Endothelial cell of hepatic sinusoid (primary cell): Measurements from ENCODE around the gene STAT3.
"Not testable (repeated sequence)": the region's sequence is repeated elsewhere in the genome, so short reads cannot be mapped to it uniquely, and the experiment has no call there.

Experiments used
- in situ Hi-C: cut with HindIII; loops from 2 replicates; pipeline ENCODE4 v1.10.0; 2017; ENCODE audit warnings: low sequenced_read_pairs

STAT3 gene

GRCh38 chr17:42388381-42389134, at the start of gene STAT3:
TSS of gene STAT3 (minus strand) at chr17:42388442. CDS start at chr17:42348516, 39,926 bp downstream.
- in situ Hi-C loops, result no loop called here

- in situ Hi-C loops, result no loop called here
Measured at GRCh38 chr17:42436391-42436790, 48.1 kb upstream of the STAT3 start.

DNA sequence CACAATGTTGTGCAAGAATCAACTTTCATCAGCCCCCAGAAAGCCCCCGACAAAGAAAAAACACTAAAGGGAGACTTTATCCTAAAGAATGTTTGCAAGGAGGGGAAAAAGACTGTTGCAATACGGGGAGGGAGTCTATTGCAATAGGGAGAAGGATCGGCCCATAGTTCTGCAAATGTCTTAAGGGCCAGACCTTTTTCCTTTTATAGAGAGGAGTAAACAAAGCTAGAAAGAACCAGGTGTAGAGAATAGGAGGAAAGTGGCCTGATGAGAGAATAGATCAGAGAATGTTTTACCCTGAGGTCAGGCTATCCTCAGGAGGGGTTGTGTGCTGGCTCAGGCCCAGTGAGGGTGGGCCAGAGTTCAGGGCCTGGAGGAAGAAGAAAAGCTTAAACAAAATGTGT, 43.5 kb upstream of the STAT3 start:
- in situ Hi-C loops, result no loop called here

GRCh38 chr17:42429726-42430447, 41.6 kb upstream of the STAT3 start:
- in situ Hi-C loops, result no loop called here

- in situ Hi-C loops, result no loop called here
Measured at GRCh38 chr17:42428141-42428944, 40.1 kb upstream of the STAT3 start.

DNA sequence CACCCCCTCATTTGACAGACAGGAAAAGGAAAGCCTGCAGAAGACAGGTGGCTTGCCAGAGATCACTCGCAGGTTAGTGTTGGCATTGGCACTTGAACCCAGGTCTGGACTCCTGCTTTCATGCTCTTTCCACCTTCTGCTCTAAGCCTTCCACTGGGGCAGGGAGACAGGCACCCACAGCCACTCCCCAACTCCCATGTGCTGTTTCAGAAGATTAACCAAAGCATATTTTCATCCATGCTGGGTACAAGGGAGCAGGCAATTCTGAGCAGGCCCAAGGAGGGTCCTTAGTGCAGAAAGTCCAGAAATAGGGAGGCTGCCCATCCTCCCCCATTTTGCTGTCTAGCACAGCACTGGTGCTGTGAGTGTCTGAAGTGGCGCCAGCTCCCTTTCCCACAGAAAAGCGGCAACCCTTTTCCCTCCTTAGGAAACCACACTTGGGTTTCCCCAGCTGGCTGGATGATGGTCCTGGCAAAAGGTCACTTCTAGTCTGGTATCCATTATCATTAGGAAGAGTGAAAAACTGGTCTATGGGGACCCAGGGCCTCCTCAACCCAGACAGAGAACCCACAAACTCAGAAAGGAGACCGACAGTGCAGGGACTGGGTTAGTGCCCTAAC, 36.9 kb upstream of the STAT3 start:
- in situ Hi-C loops, result loop anchor here (5.0 kb wide), 1 partner anchor 92 kb away; no protein-coding TSS in a partner anchor

DNA sequence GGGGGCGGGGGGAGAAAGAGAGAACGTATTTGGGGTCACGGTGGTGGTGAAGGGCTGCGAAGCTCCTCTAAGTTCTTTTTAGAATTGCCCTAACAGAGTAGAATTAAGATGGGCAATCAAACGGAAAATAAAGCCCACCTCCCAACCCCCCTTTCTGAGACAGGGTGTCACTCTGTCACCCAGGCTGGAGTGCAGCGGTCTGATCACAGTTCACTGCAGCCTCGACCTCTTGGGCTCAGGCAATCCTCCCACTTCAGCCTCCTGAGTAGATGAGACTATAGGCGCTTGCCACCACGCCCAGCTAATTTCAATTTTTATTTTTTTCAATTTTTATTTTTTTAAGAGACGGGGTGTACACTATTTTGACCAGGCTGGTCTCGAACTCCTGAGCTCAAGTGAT, 35.5 kb upstream of the STAT3 start:
- in situ Hi-C loops, result loop anchor here (5.0 kb wide), 1 partner anchor 94 kb away; no protein-coding TSS in a partner anchor

- in situ Hi-C loops, result loop anchor here (5.0 kb wide), 1 partner anchor 94 kb away; no protein-coding TSS in a partner anchor
Measured at GRCh38 chr17:42422958-42423712, 34.9 kb upstream of the STAT3 start, which contains the start of gene CAVIN1. TSS of gene CAVIN1 (minus strand) at chr17:42423256. CDS start at chr17:42423097, 159 bp downstream.

- in situ Hi-C loops, result loop anchor here (5.0 kb wide), 1 partner anchor 95 kb away; no protein-coding TSS in a partner anchor
Measured at GRCh38 chr17:42422412-42422957, 34.2 kb upstream of the STAT3 start.

GRCh38 chr17:42421507-42422338, 33.5 kb upstream of the STAT3 start:
- in situ Hi-C loops, result loop anchor here (5.0 kb wide), 1 partner anchor 96 kb away; no protein-coding TSS in a partner anchor

DNA sequence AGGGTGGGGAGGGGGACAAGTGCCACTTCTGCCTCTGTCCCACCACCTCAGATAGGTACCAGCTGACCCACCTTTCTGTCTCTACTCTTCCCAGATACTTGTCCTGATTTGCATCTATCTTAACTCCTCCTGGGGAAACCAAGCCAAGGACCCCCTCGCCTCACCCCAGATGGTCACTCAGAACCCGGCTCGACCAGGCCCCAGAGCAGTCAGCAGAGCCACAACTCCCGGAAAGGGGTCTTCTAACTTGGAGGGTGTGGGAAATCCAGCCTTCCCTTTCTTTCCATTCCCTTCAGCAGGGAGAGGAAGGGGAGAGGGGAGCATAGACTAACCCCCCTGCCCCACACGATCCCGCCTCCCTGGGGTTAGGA, 32.9 kb upstream of the STAT3 start:
- in situ Hi-C loops, result loop anchor here (5.0 kb wide), 1 partner anchor 96 kb away; no protein-coding TSS in a partner anchor

DNA sequence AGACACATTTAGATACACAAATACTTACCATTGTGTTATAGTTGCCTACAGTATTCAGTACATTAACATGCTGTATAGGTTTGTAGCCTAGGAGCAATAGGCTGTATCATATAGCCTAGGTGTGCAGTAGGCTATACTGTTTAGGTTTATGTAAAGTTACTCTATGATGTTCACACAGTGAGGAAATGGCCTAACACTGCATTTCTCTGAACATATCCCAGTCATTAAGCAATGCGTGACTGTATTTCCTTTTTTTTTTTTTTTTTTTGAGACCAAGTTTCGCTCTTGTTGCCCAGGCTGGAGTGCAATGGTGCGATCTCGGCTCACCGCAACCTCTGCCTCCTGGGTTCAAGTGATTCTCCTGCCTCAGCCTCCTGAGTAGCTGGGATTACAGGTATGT, 29.7 kb upstream of the STAT3 start:
- in situ Hi-C loops, result not testable (repeated sequence)

DNA sequence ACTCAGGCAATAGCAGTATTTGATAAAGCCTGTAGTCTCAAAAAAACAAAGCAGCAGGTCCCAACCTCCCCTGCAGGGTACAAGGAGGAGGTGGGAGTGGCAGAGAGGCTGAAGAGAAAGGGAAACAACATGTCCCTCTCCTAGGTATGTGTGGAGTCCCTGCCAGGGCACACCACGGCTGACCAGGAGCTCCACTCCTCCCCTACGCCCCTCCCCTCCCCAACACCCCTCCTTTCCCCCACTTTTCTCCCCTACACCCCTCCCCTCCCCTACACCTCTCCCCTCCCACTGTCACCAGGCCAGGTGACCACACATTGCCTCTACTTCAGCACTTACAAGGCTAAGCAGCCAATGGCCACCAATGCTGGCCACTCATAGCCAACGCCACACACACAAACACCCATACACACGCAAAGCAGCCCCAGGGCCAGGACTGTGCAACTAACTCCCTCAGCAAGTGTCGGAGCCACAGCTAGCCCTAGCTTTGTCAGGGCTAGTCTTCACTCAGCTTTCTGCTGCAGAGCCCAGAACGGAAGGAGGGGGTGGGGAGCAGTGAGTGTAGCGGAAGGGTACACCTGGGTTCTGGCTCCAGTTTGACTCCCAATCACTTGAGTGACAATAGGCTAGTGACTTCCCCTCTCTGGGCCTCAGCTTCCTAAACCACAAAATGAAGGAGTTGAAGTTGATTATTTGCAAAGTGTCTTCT, 26.6 kb upstream of the STAT3 start:
- in situ Hi-C loops, result no loop called here

- in situ Hi-C loops, result no loop called here
Measured at GRCh38 chr17:42413464-42414040, 25.3 kb upstream of the STAT3 start.

- in situ Hi-C loops, result no loop called here
Measured at GRCh38 chr17:42411905-42412679, 23.9 kb upstream of the STAT3 start.

DNA sequence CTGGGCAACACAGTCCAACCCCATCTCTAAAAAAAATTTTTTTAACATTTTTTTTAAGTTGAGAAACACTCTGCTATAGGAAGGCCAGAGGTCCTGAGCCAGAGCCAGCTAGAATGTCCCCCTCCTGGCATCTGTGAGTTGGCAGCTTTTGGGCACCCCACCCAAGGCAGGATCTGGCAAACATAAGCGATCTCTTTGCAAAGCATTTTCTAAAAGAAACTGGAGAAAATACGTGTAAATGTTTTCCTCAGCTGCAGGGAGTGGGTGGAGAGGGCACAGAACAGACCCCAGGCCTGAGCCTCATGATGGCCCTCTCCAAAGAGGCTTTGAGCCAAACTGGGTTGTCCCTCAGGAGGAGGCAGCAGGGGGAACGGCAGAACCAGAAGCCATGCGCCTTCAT, 23.1 kb upstream of the STAT3 start:
- in situ Hi-C loops, result no loop called here

- in situ Hi-C loops, result no loop called here
Measured at GRCh38 chr17:42410319-42410685, 22.1 kb upstream of the STAT3 start.
